NCI-H748 treated with DMSO at 0.1 percent for 48 hours (cell line): ENCODE results near the gene MBLAC1.

Experiments
- DNase-seq: peaks from one replicate; lab custom pipeline; 2025; lab: John Stamatoyannopoulos, UW

MBLAC1 gene

GRCh38 chr7:100126931-100127865 is at the start of gene MBLAC1:
Gene MBLAC1 (plus strand): TSS chr7:100126967. CDS start chr7:100127396, 429 bp downstream.
- DNase-seq, result peak; percentile 82

GRCh38 chr7:100077205-100077604 is 49.6 kb upstream of the MBLAC1 start:
- DNase-seq, result no peak

GRCh38 chr7:100079024-100079560 is 47.7 kb upstream of the MBLAC1 start:
- no peak for DNase-seq

GRCh38 chr7:100080907-100081534 is 45.7 kb upstream of the MBLAC1 start:
- DNase-seq, result peak; percentile 17

GRCh38 chr7:100081535-100082102 is 45.1 kb upstream of the MBLAC1 start, which contains the start of gene ZNF3:
Gene ZNF3 (minus strand): TSS chr7:100081723. CDS start chr7:100077357, 4,366 bp downstream.
- DNase-seq, result peak; percentile 94

GRCh38 chr7:100082978-100083377 is 43.8 kb upstream of the MBLAC1 start:
- DNase-seq, result no peak

- DNase-seq, result no peak
These were observed 41.3 kb upstream of the MBLAC1 start for GRCh38 chr7:100085515-100085914.

GRCh38 chr7:100087055-100087750 is 39.6 kb upstream of the MBLAC1 start:
- DNase-seq, result no peak

- no peak for DNase-seq
These were observed 38.6 kb upstream of the MBLAC1 start for GRCh38 chr7:100088095-100088620.

- DNase-seq, result peak; percentile 62
These were observed 37.9 kb upstream of the MBLAC1 start, which contains the start of gene COPS6 for GRCh38 chr7:100088621-100089457. Gene COPS6 (plus strand): TSS chr7:100088969. CDS start chr7:100088991, 22 bp downstream.

GRCh38 chr7:100089458-100090196 is 37.1 kb upstream of the MBLAC1 start:
- DNase-seq, result no peak

- no peak for DNase-seq
These were observed 36.0 kb upstream of the MBLAC1 start for GRCh38 chr7:100090527-100091410.

GRCh38 chr7:100091411-100092181 is 35.2 kb upstream of the MBLAC1 start:
- DNase-seq, result no peak

GRCh38 chr7:100093054-100093453 is 33.7 kb upstream of the MBLAC1 start:
- no peak for DNase-seq

- no peak for DNase-seq
These were observed 33.3 kb upstream of the MBLAC1 start for GRCh38 chr7:100093498-100093897.

GRCh38 chr7:100093925-100094486 is 32.8 kb upstream of the MBLAC1 start:
- no peak for DNase-seq

- no peak for DNase-seq
These were observed 31.5 kb upstream of the MBLAC1 start for GRCh38 chr7:100095289-100095688.

GRCh38 chr7:100095704-100096103 is 31.1 kb upstream of the MBLAC1 start:
- no peak for DNase-seq
